Measurements from ENCODE around the gene RNU1-2.
A peak's percentile ranks its signal among the peaks of the same experiment; 100 is the strongest.
"Not testable (repeated sequence)": the region's sequence is repeated elsewhere in the genome, so short reads cannot be mapped to it uniquely, and the experiment has no call there.

Gene RNU1-2

DNA sequence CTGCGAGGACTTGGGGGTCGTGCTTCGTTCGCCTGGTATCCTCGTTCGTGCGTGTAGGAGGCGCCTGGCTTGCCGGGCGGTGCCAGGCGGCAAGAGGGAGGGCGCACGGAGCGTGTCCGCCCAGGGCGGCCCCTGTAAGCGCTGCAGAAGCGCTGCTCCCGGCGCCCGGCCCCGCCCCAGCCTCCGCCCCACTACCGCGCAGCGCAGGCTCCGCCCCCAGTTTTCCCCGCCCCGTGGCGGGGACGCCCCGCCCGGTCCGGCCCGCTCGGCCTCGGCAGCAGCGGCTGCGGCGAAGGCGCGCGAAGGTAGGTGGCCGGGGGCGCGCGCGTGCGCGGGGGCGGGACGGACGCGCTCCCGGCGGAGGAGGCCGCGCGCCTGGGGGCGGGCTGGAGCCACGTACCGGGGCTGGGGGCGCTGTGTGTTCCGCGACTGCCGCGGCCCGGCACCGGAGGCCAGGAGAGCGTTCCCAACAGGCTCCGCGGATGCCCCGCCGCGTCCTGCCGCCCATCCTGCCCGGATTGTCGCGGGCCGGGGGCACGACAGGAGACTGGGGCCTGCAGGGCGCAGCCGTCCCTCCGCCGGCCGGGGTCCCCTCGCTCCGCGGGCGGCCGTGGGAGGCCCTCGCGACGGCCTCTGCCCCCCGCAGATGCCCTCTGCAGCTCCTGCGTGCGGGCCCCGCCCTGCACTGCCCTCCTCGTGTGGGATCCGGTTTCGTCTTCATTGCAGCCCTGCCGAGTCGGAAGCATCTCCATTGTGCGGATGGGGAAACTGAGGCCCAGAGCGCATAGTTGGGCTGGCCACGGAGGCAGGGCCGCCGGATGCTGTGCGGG is 18.3 kb downstream of the RNU1-2 start:
- H3K27ac ChIP-seq = peak overlapping the region; percentile 82
- ChIA-PET CTCF (interaction anchor here (0.6 kb wide), 1 partner anchor 34 kb away, joined by 5 read pairs; no protein-coding TSS in a partner anchor), POLR2A (ENCODE audit: low non-redundant PET) (interaction anchor here (1.0 kb wide), 1 partner anchor 9 kb away, joined by 3 read pairs; no protein-coding TSS in a partner anchor)
- DNase-seq (ENCODE audit: low spot score) = peak; percentile 99
- 0 out of 2 replicates have a peak, but pooled peaks have one; percentile 11 for TF ChIP-seq CTCF (conservative IDR thresholded peaks at IDR 0.05; ENCODE audit: low read depth)

- POLR2A ChIA-PET (ENCODE audit: low non-redundant PET) = interaction anchor here (1.0 kb wide), 1 partner anchor 10 kb away, joined by 3 read pairs; no protein-coding TSS in a partner anchor
- H3K27ac ChIP-seq = peak overlapping the region; percentile 82
- not testable (repeated sequence) for DNase-seq (ENCODE audit: low spot score)
- CTCF ChIA-PET = interaction anchor here (0.6 to 1.0 kb wide), 3 partner anchors 9 to 205 kb away, joined by 3 to 5 read pairs (median 5); no protein-coding TSS in a partner anchor
These were observed 19.3 kb downstream of the RNU1-2 start for GRCh38 chr1:16914928-16915626.

DNA sequence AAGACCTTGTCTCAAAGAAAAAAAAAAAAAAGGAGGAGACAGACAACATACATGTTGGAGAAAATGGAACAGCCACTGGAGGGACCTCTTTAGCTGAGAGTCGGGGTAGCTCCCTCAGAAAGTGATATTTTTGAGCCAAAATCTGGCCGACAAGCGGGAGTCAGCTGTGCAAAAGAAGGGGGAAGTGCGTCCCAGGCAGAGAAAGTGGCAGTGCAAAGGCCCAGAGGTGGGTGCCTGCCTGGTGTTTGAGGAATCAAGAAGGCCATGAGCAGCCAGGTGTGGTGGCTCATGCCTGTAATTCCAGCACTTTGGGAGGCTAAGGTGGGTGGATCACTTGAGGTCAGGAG is 19.8 kb downstream of the RNU1-2 start:
- no peak for TF ChIP-seq CTCF (conservative IDR thresholded peaks at IDR 0.05; ENCODE audit: low read depth)
- peak overlapping the region; percentile 82 for H3K27ac ChIP-seq
- ChIA-PET POLR2A (ENCODE audit: low non-redundant PET) (no interaction called here), CTCF (interaction anchor here (0.6 to 1.0 kb wide), 2 partner anchors 9 to 206 kb away, joined by 3 to 5 read pairs; no protein-coding TSS in a partner anchor)
- no peak for DNase-seq (ENCODE audit: low spot score)

GRCh38 chr1:16916036-16916880 is 20.5 kb downstream of the RNU1-2 start:
- POLR2A ChIA-PET (ENCODE audit: low non-redundant PET); DNase-seq (ENCODE audit: low spot score): not testable (repeated sequence)
- H3K27ac ChIP-seq = peak overlapping the region; percentile 82
- CTCF ChIA-PET = interaction anchor here (1.0 kb wide), 1 partner anchor 8 kb away, joined by 5 read pairs; no protein-coding TSS in a partner anchor

- H3K27ac ChIP-seq = 0 out of 2 replicates have a peak overlapping the region, but pooled peaks have one; percentile 12
- no peak for DNase-seq (ENCODE audit: low spot score)
- no peak for TF ChIP-seq CTCF (conservative IDR thresholded peaks at IDR 0.05; ENCODE audit: low read depth)
- POLR2A ChIA-PET (ENCODE audit: low non-redundant PET) = no interaction called here
- CTCF ChIA-PET = no interaction called here
These were observed 22.6 kb downstream of the RNU1-2 start for GRCh38 chr1:16918371-16918770.

GRCh38 chr1:16918936-16919665 is 23.3 kb downstream of the RNU1-2 start:
- H3K27ac ChIP-seq = peak overlapping the region; percentile 12; the same call in 1 of the 2 replicates
- ChIA-PET CTCF (interaction anchor here (1.1 kb wide), 1 partner anchor 310 kb away, joined by 4 read pairs; no protein-coding TSS in a partner anchor), POLR2A (ENCODE audit: low non-redundant PET) (interaction anchor here (0.6 kb wide), 1 partner anchor 136 kb away, joined by 3 read pairs; no protein-coding TSS in a partner anchor)
- not testable (repeated sequence) for DNase-seq (ENCODE audit: low spot score)

GRCh38 chr1:16920951-16921350 is 25.2 kb downstream of the RNU1-2 start:
- CTCF ChIA-PET = no interaction called here
- POLR2A ChIA-PET (ENCODE audit: low non-redundant PET) = no interaction called here
- peak overlapping the region; percentile 97 for H3K27ac ChIP-seq
- no peak for DNase-seq (ENCODE audit: low spot score)
- no peak for TF ChIP-seq CTCF (conservative IDR thresholded peaks at IDR 0.05; ENCODE audit: low read depth)
